Retina (tissue), 1 donor: ENCODE results near the gene CTSA.
"Not testable (repeated sequence)": the region's sequence is repeated elsewhere in the genome, so short reads cannot be mapped to it uniquely, and the experiment has no call there.

ENCODE experiments used
- DNase-seq: peaks from one replicate; pipeline ENCODE4 v3.0.0-alpha.2; 2016

CTSA gene

DNA sequence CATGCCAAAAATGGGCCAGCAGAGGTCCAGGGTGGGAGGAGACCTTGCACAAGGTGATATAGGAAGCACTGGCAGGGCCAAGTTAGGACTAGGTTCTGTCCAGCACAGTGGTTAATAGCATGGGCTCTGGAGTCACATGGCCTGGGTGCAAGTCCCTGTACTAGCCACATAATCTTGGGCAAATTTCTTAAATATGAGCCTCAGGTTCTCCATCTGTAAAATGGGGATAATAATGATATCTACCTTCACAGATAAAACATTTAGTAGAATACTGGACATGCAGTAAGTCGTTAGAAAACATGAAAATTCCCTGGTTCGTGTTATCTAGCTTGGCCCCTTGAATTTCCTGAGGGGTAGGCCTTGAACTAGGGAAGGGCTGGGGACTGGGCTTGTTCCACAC lies 6.2 kb downstream of the CTSA start:
- no peak for DNase-seq

DNA sequence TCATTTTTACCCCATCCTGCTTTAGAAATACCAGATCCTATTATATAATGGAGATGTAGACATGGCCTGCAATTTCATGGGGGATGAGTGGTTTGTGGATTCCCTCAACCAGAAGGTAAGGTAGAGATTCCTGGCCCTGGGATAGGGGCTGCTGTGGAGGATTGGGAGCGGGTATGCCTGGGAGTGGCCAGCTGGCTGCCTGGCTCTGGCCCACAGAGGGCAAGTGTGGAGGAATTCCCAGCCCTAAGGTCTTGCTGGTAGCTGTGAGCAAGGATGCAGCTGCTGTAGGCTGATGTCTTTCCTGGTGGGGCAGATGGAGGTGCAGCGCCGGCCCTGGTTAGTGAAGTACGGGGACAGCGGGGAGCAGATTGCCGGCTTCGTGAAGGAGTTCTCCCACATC lies 6.6 kb downstream of the CTSA start:
- DNase-seq: no peak

DNA sequence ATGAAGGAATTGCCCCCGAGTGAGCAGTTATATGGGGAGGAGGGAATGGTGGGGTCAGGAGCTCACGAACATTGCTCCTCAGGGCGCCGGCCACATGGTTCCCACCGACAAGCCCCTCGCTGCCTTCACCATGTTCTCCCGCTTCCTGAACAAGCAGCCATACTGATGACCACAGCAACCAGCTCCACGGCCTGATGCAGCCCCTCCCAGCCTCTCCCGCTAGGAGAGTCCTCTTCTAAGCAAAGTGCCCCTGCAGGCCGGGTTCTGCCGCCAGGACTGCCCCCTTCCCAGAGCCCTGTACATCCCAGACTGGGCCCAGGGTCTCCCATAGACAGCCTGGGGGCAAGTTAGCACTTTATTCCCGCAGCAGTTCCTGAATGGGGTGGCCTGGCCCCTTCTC lies 7.2 kb downstream of the CTSA start:
- no peak for DNase-seq

DNA sequence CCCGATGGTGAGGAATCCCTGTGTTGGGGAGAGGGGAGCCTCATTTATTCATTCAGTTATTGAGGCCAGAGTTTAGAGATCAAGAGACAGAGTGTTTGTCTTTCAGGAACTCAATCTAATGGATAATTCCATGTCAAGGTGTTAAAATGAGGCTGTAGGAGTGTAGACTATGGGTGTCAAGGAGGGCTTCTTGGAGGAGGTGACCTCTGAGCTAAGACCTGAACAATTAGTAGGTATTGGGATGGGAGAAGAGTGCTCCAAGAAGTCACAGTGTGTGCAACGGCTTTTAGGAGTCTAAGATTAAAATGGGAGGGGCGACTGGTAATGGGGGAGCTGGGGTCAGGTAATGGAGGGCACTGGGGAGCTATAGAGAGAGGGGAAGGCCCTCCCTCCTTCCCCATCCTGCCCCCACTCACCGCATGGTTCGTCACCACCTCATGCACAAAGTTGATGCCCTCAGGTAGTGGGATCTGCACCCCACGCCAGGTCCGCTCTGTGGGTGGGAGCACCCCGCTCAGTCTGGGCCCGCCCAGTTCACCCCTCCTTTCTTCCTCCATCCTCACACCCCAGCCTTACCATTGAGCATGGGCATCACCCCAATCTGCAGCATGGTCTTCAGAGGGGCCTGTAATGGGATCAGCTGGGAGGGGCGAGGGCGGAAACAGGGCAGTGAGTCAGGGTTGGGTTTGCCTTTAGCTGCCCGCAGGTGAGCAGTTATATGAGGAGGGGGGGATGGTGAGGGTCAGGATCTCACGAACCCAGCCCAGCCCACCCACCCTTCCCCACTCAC lies 8.1 kb downstream of the CTSA start:
- no peak for DNase-seq

DNA sequence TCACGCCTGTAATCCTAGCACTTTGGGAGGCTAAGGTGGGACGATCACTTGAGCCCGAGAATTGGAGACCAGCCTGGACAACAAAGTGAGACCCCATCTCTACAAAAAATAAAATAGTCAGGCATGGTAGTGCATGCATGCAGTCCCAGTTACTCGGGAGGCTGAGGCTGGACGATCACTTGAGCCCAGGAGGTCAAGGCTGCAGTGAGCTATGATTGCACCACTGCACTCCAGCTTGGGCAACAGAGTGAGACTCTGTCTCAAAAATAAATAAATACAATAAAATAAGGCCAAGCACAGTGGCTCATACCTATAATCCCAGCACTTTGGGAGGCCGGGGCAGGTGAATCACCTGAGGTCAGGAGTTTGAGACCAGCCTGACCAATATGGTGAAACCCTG lies 10.2 kb downstream of the CTSA start:
- DNase-seq: not testable (repeated sequence)

DNA sequence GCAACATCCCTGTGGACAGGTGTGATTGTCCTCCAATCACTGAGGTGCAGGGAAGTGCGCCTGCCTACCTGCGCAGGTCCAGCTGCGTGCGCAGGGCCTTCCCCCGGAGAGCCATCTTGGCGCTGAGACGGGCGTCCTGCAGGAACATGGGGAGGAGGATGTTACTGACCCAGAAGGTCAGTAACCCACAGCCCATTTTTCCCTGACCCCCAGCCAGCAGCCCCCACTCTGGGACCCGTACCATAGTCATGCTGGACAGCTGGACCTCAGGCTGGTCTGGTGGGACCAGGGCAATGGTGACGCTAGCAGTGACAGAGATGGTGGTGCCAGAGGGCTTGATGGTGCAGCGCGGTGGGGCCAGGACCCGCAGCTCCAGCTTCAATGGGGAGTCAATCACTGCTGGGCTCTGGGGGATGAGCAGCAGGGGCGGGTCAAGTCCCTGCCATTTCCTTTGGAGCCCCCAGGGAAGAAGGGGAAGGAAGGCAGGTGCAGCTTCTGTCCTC lies 11.1 kb downstream of the CTSA start:
- no peak for DNase-seq

- no peak for DNase-seq
Measured at GRCh38 chr20:45904583-45905504, 13.7 kb downstream of the CTSA start.

- DNase-seq: no peak
Measured at GRCh38 chr20:45905505-45906079, 14.5 kb downstream of the CTSA start.

DNA sequence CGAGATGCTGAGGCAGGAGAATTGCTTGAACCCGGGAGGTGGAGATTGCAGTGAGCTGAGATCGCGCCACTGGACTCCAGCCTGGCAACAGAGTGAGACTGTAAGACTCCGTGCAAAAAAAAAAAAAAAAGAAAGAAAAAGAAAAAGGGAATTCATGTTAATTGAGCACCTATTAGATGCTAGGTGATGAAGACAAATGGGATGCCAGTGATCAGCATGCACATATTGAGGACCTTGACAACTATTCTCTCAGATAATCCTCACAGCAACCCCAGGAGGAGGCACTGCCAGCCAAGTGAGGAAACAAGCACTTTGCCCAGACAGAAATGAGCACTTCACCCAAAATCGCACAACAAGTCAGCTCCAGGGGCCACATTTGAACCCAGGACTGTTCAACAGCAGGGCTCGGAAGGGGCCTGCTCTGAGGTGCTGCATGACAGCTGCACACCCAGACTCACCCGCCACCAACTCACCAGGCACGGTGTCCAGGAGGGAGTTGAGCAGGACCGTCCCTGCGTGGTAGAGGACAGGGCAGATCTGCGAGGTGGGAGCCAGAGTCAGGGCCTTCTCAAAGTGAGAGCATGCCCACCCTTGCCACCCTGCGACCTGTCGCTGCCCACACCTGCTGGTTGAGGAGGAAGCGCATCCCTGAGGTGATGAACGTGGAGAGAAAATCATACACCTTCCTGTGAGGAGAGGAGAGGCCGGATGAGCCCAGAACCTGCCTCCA lies 16.2 kb downstream of the CTSA start:
- no peak for DNase-seq

DNA sequence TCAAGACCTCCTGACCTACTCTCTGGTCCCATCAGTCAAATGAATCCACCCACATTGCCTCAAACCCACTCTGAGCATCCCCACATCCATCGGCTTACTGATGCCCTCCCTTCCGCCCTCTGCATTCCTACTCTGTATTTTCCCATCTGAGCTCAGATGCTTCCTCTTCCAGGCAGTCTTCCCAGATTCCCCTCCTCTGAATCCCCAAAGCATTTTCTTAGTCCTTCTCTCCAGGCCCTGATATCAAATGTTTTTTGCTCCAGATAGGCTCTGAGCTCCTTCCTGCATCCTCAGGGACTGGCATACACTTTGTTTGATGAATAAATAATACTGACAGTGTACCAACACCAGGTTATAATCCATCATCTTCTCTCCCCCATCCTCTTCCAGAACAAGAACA lies 16.9 kb downstream of the CTSA start:
- DNase-seq: no peak

GRCh38 chr20:45909336-45909808 lies 18.2 kb downstream of the CTSA start:
- no peak for DNase-seq

DNA sequence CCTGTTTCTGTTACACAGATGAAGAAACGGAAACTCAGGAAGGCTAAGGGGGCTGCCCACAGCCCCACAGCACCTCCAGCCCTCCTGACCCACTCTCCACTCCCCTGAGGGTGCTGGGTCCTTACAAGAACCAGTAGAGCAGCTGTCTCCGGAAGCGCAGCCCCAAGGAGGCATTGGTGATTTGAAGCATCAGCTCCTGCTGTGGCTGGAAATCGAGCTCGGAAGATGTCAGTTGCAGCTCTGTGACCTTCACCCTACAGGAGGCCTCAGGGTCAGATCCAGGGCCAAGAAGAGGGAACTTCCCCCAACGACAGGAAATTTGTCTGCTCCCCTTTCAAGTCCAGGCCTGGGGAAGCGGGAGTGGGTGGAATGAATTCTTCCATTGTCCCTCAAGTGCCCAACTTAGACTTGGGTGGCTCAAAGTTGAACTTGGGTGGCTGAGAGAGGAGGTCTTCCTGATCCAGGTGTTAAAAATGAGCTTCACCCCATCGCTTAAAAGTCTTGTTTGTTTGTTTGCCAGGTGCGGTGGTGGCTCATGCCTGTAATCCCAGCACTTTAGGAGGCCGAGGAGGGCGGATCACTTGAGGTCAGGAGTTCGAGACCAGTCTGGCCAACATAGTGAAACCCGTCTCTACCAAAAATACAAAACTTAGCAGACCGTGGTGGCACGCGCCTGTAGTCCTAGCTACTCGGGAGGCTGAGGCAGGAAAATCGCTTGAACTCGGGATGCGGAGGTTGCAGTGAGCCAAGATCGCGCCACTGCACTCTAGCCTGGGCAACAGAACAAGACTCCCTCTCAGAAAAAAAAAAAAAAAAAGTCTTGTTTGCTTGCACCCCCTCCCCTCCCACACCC lies 18.9 kb downstream of the CTSA start:
- no peak for DNase-seq

DNA sequence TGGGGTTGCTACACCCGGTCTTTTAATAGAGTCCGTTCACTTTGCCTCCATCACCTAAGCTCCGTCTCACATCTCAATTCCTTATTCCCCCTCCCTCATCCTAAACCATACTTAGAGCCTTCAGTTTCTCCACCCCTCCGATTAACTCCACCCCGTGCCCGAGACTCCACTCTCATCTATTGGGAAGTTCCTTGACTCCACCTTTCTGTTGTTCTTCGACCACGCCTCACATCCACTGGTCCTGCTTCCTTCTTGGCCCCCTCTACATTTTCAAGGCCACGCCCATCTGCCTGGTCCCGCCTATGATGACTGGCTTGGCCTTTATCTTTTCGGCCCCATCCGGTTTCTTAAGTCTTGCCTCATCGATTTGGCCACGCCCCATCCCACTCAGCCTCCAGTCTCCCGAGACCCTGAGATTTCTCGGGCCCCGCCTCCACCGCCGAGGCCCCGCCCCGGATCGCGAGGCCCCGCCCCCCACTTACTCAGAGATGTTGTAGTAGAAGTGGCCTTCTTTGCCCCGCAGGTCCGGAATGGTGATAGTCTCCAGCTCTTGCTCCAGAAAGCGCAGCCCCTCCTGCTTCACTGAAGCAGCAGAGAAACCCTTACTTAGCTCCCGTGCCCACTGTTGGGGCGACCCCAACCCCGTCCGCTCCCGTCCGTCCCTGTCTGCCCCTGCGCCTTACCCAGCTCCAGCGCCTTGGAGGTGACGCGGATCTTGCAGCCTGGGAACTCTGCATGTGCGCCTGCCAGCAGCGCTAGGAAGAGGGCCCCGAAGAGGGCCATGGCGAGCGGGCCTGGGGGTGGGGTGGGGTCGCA lies 19.7 kb downstream of the CTSA start:
- peak; percentile 91 for DNase-seq

DNA sequence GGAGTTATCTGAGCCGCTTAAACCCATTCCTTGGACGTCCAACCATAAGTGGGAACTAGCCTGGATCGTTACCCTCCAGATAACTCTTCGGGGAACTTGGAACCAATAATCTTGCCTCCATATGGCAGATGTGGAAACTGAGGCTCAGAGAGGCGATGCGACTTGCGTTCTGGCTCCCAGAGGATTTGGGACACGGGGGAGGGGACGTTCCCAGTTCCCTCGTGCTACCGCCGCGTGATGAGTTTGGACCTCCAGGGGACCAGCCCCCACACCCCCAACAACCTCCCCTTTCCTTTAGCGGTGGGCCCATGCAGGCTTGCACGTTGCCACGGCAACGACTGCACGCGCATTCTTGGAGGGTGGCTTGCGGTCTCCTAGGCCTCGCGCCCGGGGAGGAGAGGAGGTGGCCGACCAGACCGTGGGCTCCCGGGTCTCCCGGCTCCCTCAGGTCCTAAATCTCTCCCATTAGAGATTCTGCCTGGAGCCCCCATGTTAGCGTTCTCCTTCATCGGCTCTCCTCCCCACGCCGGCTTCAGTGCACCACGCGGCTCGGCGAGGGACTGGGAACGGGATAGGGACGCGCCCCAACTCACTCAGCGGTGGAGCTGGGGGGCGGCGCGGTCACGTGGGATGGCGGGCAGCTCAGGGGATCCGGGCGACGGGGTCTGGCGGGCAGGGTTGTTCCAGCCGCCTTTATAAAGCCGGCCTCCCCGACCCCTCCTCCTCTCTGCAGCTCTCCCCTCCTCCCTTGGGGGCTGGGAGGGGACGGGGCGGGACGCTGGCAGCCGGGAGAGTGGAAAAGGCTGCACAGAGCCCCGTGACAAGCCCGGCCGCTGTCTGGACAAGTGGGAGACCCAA lies 20.6 kb downstream of the CTSA start, which contains the start of gene PLTP:
TSS of gene PLTP (minus strand) at position 670 of the 858 bp plus-strand sequence. CDS start 703 bp downstream, outside the sequence.
- peak; percentile 86 for DNase-seq

GRCh38 chr20:45912344-45912682 lies 21.2 kb downstream of the CTSA start:
- DNase-seq: no peak

DNA sequence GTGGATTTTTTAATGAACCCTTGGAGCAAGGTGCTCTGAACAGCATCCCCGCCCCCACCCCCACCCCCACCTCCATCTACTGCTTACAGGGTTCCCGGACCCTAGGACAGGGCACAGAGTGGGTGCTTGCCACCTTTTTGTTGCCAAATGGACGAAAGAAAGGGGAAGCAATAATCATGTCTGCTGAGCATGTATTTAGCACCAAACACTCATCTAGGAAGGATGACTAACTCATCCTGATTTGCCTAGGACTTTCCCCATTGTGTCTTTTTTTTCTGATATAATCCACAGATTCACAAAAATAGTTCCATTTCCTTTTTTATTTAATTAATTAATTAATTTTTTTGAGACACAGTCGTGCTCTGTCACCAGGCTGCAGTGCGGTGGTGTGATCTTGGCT lies 22.0 kb downstream of the CTSA start:
- DNase-seq: no peak

GRCh38 chr20:45917790-45918141 lies 26.6 kb downstream of the CTSA start:
- DNase-seq: no peak

GRCh38 chr20:45918182-45918737 lies 27.1 kb downstream of the CTSA start:
- DNase-seq: no peak

GRCh38 chr20:45918779-45919537 lies 27.8 kb downstream of the CTSA start:
- no peak for DNase-seq
